ENCODE measurements around the gene ZNF529.
"Not testable (repeated sequence)": the region's sequence is repeated elsewhere in the genome, so short reads cannot be mapped to it uniquely, and the experiment has no call there.

The ZNF529 gene

GRCh38 chr19:36573020-36573894, at the start of gene ZNF529:
ZNF529 (minus strand) TSS chr19:36573292; CDS start chr19:36572346, 946 bp downstream.
- Histone ChIP-seq H3K4me1 (ENCODE audit: control insufficient read depth, insufficient read depth, low read length) (no peaks in the 10 kb centered on the region; the same call in 1 of the 2 replicates), H3K27ac (ENCODE audit: low read depth, low read length) (peak within 1 kb of the TSS; percentile 52), H3K36me3 (ENCODE audit: control insufficient read depth, insufficient read depth, low read length) (peaks cover 35% of the 10 kb centered on the region), H3K9me3 (ENCODE audit: control insufficient read depth, insufficient read depth, low read depth, low read length) (peaks cover 21% of the 10 kb centered on the region; the same call in 1 of the 2 replicates), H3K9ac (ENCODE audit: low read length) (peak within 1 kb of the TSS; percentile 85), H3K27me3 (ENCODE audit: control insufficient read depth, insufficient read depth, low read length) (no peaks in the 10 kb centered on the region), H3K4me3 (ENCODE audit: low read depth, low read length) (peak within 1 kb of the TSS; percentile 92)

DNA sequence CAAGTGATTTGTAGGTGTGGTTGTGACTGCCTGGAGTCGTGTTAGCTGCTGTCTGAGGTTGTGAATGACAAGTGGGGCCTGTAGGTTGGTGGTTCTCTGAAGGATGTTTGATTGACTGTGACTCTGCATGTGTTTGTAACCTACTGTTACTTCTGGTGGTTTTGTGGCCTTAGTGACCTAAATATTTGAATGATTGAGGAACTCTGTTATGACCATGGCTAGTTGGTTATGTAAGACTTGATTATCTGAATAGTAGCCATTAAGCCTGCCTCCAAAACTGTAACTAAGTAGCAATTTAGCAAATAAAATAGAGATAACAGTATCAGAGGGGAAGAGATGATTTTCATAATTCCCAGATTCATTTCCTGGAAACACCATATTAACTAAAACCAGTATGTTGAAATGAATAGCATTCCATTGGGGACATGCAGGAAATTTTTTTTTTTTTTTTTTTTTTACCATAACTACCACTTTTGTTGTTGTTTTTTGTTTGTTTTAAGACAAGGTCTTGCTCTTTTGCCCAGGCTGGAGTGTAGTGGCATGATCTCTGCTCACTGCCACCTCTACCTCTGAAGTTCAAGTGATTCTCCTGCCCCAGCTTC, 32.9 kb upstream of the ZNF529 start:
- H3K4me1 ChIP-seq (ENCODE audit: control insufficient read depth, insufficient read depth, low read length): 0 out of 2 replicates have a peak, but pooled peaks cover 2% of the 10 kb centered on the region
- peaks cover 6% of the 10 kb centered on the region; the same call in 1 of the 2 replicates for H3K9me3 ChIP-seq (ENCODE audit: control insufficient read depth, insufficient read depth, low read depth, low read length)
- H3K4me3 ChIP-seq (ENCODE audit: low read depth, low read length): peak overlapping the region; percentile 91
- H3K27ac ChIP-seq (ENCODE audit: low read depth, low read length): no peak overlapping the region
- H3K27me3 ChIP-seq (ENCODE audit: control insufficient read depth, insufficient read depth, low read length): peaks cover 2% of the 10 kb centered on the region; the same call in 1 of the 2 replicates
- peaks cover 21% of the 10 kb centered on the region for H3K36me3 ChIP-seq (ENCODE audit: control insufficient read depth, insufficient read depth, low read length)
- H3K9ac ChIP-seq (ENCODE audit: low read length): peak overlapping the region; percentile 61

DNA sequence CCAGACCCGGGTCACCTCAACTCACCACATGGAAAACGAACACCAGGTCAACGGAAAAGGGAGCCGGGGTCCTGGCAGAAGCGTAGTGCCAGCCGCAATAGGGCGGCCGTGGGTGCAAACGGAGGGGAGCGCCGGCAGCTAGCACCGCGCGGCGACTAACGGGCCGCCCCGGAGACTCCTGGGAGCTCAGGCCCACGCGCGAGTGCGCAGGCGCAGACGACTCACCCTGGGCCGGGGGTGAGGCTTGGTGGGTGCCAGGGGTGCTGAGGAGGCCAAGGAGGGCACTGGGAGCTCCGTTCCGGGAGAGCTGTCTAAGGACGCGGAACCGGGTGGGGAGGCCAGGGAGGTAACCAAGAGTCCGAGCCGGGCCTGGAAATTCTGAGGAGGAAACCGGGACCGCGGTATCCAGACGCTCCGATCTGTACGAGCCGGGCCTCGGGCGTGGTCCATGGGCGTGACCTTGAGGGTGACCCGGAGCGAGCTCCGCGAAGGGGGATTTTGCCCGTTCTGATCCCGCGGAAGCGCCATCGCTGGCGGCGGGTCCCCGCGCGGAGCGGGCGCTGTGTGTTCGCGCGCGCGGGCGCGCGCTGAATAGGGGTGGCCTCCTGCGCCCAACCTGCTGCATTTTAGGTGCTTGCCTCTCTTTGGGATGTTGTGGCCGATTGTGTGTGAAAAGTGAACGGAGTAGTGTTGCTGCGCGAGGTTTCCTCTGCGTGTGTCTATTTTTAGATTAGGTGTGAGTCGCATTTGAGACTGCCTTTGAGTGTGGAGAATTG, 32.2 kb upstream of the ZNF529 start, which contains the start of gene ZNF382:
Gene ZNF382 (plus strand): TSS at position 213 of the 776 bp plus-strand sequence. CDS start 4,602 bp downstream, outside the sequence.
- Histone ChIP-seq H3K9me3 (ENCODE audit: control insufficient read depth, insufficient read depth, low read depth, low read length) (peaks cover 6% of the 10 kb centered on the region; the same call in 1 of the 2 replicates), H3K4me1 (ENCODE audit: control insufficient read depth, insufficient read depth, low read length) (0 out of 2 replicates have a peak, but pooled peaks cover 2% of the 10 kb centered on the region), H3K27ac (ENCODE audit: low read depth, low read length) (no peak within 1 kb of the TSS), H3K27me3 (ENCODE audit: control insufficient read depth, insufficient read depth, low read length) (peaks cover 2% of the 10 kb centered on the region; the same call in 1 of the 2 replicates), H3K4me3 (ENCODE audit: low read depth, low read length) (peak within 1 kb of the TSS; percentile 91), H3K36me3 (ENCODE audit: control insufficient read depth, insufficient read depth, low read length) (peaks cover 15% of the 10 kb centered on the region), H3K9ac (ENCODE audit: low read length) (peak within 1 kb of the TSS; percentile 61)

GRCh38 chr19:36604656-36605100, 31.6 kb upstream of the ZNF529 start:
- H3K27me3 ChIP-seq (ENCODE audit: control insufficient read depth, insufficient read depth, low read length): peaks cover 2% of the 10 kb centered on the region; the same call in 1 of the 2 replicates
- H3K36me3 ChIP-seq (ENCODE audit: control insufficient read depth, insufficient read depth, low read length): peaks cover 11% of the 10 kb centered on the region
- H3K9ac ChIP-seq (ENCODE audit: low read length): peak overlapping the region; percentile 61
- peaks cover 5% of the 10 kb centered on the region; the same call in 1 of the 2 replicates for H3K9me3 ChIP-seq (ENCODE audit: control insufficient read depth, insufficient read depth, low read depth, low read length)
- H3K27ac ChIP-seq (ENCODE audit: low read depth, low read length): no peak overlapping the region
- H3K4me3 ChIP-seq (ENCODE audit: low read depth, low read length): peak overlapping the region; percentile 91
- H3K4me1 ChIP-seq (ENCODE audit: control insufficient read depth, insufficient read depth, low read length): 0 out of 2 replicates have a peak, but pooled peaks cover 2% of the 10 kb centered on the region

DNA sequence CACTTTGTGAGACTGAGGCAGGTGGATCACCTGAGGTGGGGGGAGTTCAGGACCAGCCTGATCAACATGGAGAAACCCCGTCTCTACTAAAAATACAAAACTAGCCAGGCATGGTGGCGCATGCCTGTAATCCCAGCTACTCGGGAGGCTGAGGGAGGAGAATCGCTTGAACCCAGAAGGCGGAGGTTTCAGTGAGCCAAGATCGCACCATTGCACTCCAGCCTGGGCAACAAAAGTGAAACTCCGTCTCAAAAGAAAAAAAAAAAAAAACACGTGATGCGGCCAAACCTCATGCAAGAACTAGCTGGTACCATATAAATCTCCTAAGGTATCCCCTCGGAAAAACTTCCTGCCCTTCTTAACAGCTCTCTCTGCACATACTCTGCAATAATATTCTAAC, 29.6 kb upstream of the ZNF529 start:
- not testable (repeated sequence) for H3K27me3 ChIP-seq (ENCODE audit: control insufficient read depth, insufficient read depth, low read length)

DNA sequence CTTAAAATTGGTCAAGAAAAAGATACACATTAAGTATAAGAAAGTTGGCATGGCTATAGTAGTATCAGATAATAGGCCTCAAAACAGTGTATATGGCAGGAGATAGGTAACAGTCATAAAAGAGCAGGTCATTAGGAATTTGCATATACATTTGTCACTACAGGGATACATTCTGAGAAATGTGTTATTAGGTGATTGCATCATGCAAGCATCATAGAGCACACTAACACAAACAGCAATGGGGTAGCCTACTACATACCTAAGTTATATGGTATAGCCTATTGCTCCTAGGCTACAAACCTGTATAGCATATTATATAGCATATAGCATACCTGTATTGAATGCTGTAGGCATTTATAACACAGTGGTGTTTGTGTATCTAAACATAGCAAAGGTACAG, 6.2 kb upstream of the ZNF529 start:
- Histone ChIP-seq H3K36me3 (ENCODE audit: control insufficient read depth, insufficient read depth, low read length) (peaks cover 55% of the 10 kb centered on the region), H3K4me3 (ENCODE audit: low read depth, low read length) (no peak overlapping the region), H3K27me3 (ENCODE audit: control insufficient read depth, insufficient read depth, low read length) (no peaks in the 10 kb centered on the region), H3K27ac (ENCODE audit: low read depth, low read length) (no peak overlapping the region), H3K9me3 (ENCODE audit: control insufficient read depth, insufficient read depth, low read depth, low read length) (peaks cover 12% of the 10 kb centered on the region; the same call in 1 of the 2 replicates), H3K9ac (ENCODE audit: low read length) (no peak overlapping the region), H3K4me1 (ENCODE audit: control insufficient read depth, insufficient read depth, low read length) (no peaks in the 10 kb centered on the region; the same call in 1 of the 2 replicates)

More for the DNA sequence above, 29.6 kb upstream of the ZNF529 start:
- not testable (repeated sequence) for H3K4me1 ChIP-seq (ENCODE audit: control insufficient read depth, insufficient read depth, low read length); H3K9me3 ChIP-seq (ENCODE audit: control insufficient read depth, insufficient read depth, low read depth, low read length); H3K27ac ChIP-seq (ENCODE audit: low read depth, low read length); H3K4me3 ChIP-seq (ENCODE audit: low read depth, low read length); H3K36me3 ChIP-seq (ENCODE audit: control insufficient read depth, insufficient read depth, low read length); H3K9ac ChIP-seq (ENCODE audit: low read length)

DNA sequence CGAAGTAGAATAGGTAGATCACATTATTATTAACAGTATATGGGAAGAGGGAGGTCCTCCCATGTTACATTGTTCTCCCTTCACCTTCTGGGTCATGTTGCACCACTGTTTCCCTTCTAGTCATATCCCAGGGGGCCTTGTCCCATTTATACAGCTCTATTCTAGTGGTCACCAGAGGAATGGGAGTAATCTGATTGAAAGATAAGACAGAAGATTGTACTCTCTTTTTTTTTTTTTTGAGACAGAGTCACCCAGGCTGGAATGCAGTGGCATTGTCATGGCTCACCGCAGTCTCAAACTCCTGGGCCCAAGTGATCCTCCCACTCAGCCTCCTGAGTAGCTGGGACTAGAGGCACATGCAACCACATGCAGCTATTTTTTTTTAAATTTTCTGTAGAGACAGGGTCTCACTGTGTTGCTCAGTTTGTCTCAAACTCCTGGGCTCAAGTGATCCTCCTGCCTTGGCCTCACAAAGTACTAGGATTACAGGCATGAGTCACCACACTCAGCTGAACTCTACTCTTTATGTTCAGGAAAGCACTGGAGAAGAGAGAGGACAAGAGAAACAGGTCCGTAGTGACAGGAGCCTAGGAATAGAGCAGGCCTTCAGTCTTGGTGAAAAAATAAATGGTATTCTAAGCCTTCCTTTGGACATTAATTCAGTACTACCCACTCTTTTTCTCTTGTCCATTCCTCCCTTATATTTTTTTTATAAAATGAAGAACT, 4.3 kb upstream of the ZNF529 start:
- no peaks in the 10 kb centered on the region; the same call in 1 of the 2 replicates for H3K4me1 ChIP-seq (ENCODE audit: control insufficient read depth, insufficient read depth, low read length)
- peaks cover 52% of the 10 kb centered on the region for H3K36me3 ChIP-seq (ENCODE audit: control insufficient read depth, insufficient read depth, low read length)
- H3K4me3 ChIP-seq (ENCODE audit: low read depth, low read length): no peak overlapping the region
- no peak overlapping the region for H3K27ac ChIP-seq (ENCODE audit: low read depth, low read length)
- no peak overlapping the region for H3K9ac ChIP-seq (ENCODE audit: low read length)
- H3K9me3 ChIP-seq (ENCODE audit: control insufficient read depth, insufficient read depth, low read depth, low read length): peaks cover 12% of the 10 kb centered on the region; the same call in 1 of the 2 replicates
- H3K27me3 ChIP-seq (ENCODE audit: control insufficient read depth, insufficient read depth, low read length): no peaks in the 10 kb centered on the region

DNA sequence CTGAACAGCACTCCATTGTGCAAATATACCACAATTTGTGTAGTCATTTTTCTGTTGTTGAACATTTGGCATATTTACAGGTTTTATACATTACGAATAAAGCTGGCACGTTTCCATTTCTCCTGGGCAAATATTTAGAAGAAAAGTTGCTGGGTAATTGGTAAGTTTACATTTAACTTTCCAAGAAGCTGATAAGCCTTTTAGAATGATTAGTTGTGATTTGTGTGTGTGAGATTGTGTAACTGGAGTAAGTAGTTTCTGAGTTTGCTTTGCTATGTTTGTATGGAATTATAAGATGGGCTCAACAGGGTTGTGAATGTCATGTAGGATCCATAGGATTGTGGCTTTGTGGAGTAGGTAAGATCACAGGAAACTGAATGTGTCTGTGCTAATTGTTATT, 1.6 kb upstream of the ZNF529 start:
- H3K4me3 ChIP-seq (ENCODE audit: low read depth, low read length): peak overlapping the region; percentile 92
- H3K9me3 ChIP-seq (ENCODE audit: control insufficient read depth, insufficient read depth, low read depth, low read length): peaks cover 10% of the 10 kb centered on the region; the same call in 1 of the 2 replicates
- H3K27me3 ChIP-seq (ENCODE audit: control insufficient read depth, insufficient read depth, low read length): no peaks in the 10 kb centered on the region
- no peak overlapping the region for H3K27ac ChIP-seq (ENCODE audit: low read depth, low read length)
- peaks cover 38% of the 10 kb centered on the region for H3K36me3 ChIP-seq (ENCODE audit: control insufficient read depth, insufficient read depth, low read length)
- no peaks in the 10 kb centered on the region; the same call in 1 of the 2 replicates for H3K4me1 ChIP-seq (ENCODE audit: control insufficient read depth, insufficient read depth, low read length)
- no peak overlapping the region for H3K9ac ChIP-seq (ENCODE audit: low read length)

DNA sequence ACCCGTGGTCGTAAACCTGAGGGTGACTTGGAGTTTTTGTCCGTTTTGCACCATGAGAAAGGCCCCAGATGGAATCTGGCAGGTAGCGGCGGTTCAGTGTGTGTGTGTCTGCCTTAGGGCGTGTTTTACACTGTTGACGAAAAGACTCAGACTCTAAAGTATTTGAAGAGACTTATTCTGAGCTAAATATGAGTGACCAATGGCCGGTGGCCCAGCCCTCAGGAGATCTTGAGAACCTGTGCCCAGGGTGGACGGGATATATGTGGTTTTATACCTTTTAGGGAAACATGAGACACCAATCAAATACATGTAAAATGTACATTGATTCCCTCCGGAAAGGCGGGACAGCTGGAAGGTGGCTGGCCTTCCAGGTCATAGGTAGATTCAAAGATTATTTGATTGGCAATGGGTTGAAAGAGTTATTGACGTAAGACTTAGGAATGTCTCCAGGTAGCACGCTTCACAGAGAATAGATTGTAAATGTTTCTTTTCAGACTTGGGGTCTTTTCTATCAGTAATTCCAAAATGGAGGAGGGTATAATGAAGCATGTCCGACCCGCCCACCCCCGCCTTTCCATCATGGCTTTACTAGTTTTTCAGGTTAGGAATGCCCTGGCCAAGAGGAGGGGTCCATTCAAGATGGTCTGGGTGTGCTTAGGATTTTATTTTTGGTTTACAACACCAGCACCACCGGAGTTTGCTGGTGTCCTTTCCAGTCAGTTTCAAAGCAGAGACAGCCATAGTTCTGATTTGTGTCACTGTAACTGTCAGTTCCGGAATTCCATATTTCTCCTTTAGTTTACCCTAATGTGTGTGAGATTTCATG, 1.0 kb upstream of the ZNF529 start:
- Histone ChIP-seq H3K4me3 (ENCODE audit: low read depth, low read length) (peak overlapping the region; percentile 92), H3K9me3 (ENCODE audit: control insufficient read depth, insufficient read depth, low read depth, low read length) (peaks cover 13% of the 10 kb centered on the region; the same call in 1 of the 2 replicates), H3K9ac (ENCODE audit: low read length) (peak overlapping the region; percentile 85), H3K4me1 (ENCODE audit: control insufficient read depth, insufficient read depth, low read length) (no peaks in the 10 kb centered on the region; the same call in 1 of the 2 replicates), H3K36me3 (ENCODE audit: control insufficient read depth, insufficient read depth, low read length) (peaks cover 37% of the 10 kb centered on the region), H3K27ac (ENCODE audit: low read depth, low read length) (peak overlapping the region; percentile 52; the same call in 1 of the 2 replicates), H3K27me3 (ENCODE audit: control insufficient read depth, insufficient read depth, low read length) (no peaks in the 10 kb centered on the region)
